Endodermal cell (in vitro differentiated cells): ENCODE data around the gene ZBTB7C. TPM values are rescaled to one million over a fixed set of nuclear protein-coding genes. Genes with fewer than 3 reads are reported as not detected.

Experiments
- DNase-seq: peaks from one replicate; pipeline ENCODE4 v3.0.0-alpha.2; 2017
- H3K27ac ChIP-seq: 2 replicates; pipeline ENCODE4 v1.5.1; 2013; ENCODE audit warnings: mild to moderate bottlenecking, low read depth, low read length, moderate library complexity
- H3K27me3 ChIP-seq: 2 replicates; pipeline ENCODE4 v1.6.1; 2013; ENCODE audit warnings: mild to moderate bottlenecking, low read length, moderate library complexity; ENCODE audit not compliant: insufficient read depth, control insufficient read depth, poor library complexity, severe bottlenecking
- H3K36me3 ChIP-seq: 2 replicates; pipeline ENCODE4 v1.7.0; 2013; ENCODE audit warnings: mild to moderate bottlenecking, low read length, moderate library complexity; ENCODE audit not compliant: control insufficient read depth, insufficient read depth
- H3K4me1 ChIP-seq: one replicate; pipeline ENCODE4 v1.7.0; 2013; ENCODE audit warnings: low read length; ENCODE audit not compliant: control insufficient read depth, insufficient read depth
- H3K4me3 ChIP-seq: 2 replicates; pipeline ENCODE4 v1.5.1; 2013; ENCODE audit warnings: mild to moderate bottlenecking, low read length, moderate library complexity
- H3K9ac ChIP-seq: 2 replicates; pipeline ENCODE4 v1.6.1; 2013; ENCODE audit warnings: mild to moderate bottlenecking, low read length, moderate library complexity; ENCODE audit not compliant: poor library complexity, severe bottlenecking; ENCODE audit errors: extremely low read depth
- H3K9me3 ChIP-seq: 2 replicates; pipeline ENCODE4 v1.6.1; 2013; ENCODE audit warnings: mild to moderate bottlenecking, low read length, moderate library complexity; ENCODE audit not compliant: control insufficient read depth
- H3K27ac Mint-ChIP-seq: 2 replicates; pipeline ENCODE4 v1.8.0; 2020; ENCODE audit warnings: mixed read lengths
- H3K27me3 Mint-ChIP-seq: 2 replicates; pipeline ENCODE4 v1.8.0; 2021; ENCODE audit warnings: mild to moderate bottlenecking, mixed read lengths; ENCODE audit not compliant: insufficient read depth
- H3K36me3 Mint-ChIP-seq: 2 replicates; pipeline ENCODE4 v1.8.0; 2020; ENCODE audit warnings: low read depth, mixed read lengths
- H3K4me1 Mint-ChIP-seq: 2 replicates; pipeline ENCODE4 v1.8.0; 2020; ENCODE audit warnings: mixed read lengths
- H3K4me3 Mint-ChIP-seq: 2 replicates; pipeline ENCODE4 v1.8.0; 2020; ENCODE audit warnings: mild to moderate bottlenecking, moderate library complexity, mixed read lengths
- H3K9me3 Mint-ChIP-seq: 2 replicates; pipeline ENCODE4 v1.8.0; 2020; ENCODE audit warnings: mild to moderate bottlenecking, mixed read lengths
- CTCF ChIP-seq: fragments of 200-600 bp; sonication (generic); conservative IDR thresholded peaks from 2 replicates; pipeline ENCODE4 v1.5.0; 2021; ENCODE audit warnings: antibody characterized with exemption, mild to moderate bottlenecking
- WGBS, 2 experiments: methylation state at CpG; one replicate each; pipeline versions ENCODE4 v1.1.5 to v1.1.7; 2013; ENCODE audit warnings: missing lambda C conversion rate in 2 of 2, mixed read lengths in 1 of 2; ENCODE audit not compliant: insufficient coverage in 1 of 2, insufficient read length in 1 of 2; 5-methylcytosine and 5-hydroxymethylcytosine counted together
- total RNA-seq, 2 donors: library from RNA; stranded (reverse); fragmentation: NEBNext Ultra II Directional in 1 of 2; extraction: Animal tissue kit (Norgen Biotek cat#: 25700) in 1 of 2; gene quantifications; 2 replicates in 1 of 2; 3 replicates in 1 of 2; pipeline ENCODE4 v1.2.1, GENCODE V29; 2021

The ZBTB7C gene
- total RNA-seq, 2 donors from 2014 or later, result 0.31 to 0.62 TPM

GRCh38 chr18:48445540-48445939 lies 36.4 kb upstream of the ZBTB7C start:
- TF ChIP-seq CTCF, result peak; percentile 95
- no peaks in the 10 kb centered on the region for H3K36me3 ChIP-seq
- H3K27ac Mint-ChIP-seq, result no peak overlapping the region
- H3K36me3 Mint-ChIP-seq, result no peaks in the 10 kb centered on the region
- no peaks in the 10 kb centered on the region for H3K4me1 ChIP-seq
- peak; percentile 96 for DNase-seq
- no peak overlapping the region for H3K9ac ChIP-seq
- no peak overlapping the region for H3K4me3 Mint-ChIP-seq
- H3K9me3 ChIP-seq, result no peaks in the 10 kb centered on the region
- no peaks in the 10 kb centered on the region for H3K9me3 Mint-ChIP-seq
- peaks cover 7% of the 10 kb centered on the region for H3K4me1 Mint-ChIP-seq
- 80 to 82% methylated on average over 2 to 3 of the region's 3 CpGs for WGBS, 2 experiments
- H3K27ac ChIP-seq, result no peak overlapping the region
- peaks cover 9% of the 10 kb centered on the region for H3K27me3 ChIP-seq
- peaks cover 18% of the 10 kb centered on the region for H3K27me3 Mint-ChIP-seq
- no peak overlapping the region for H3K4me3 ChIP-seq

- H3K4me3 ChIP-seq, result no peak overlapping the region
- 80 to 90% methylated on average over 2 of the region's 2 CpGs for WGBS, 2 experiments
- Mint-ChIP-seq H3K36me3 (no peaks in the 10 kb centered on the region), H3K27ac (no peak overlapping the region), H3K4me1 (peaks cover 2% of the 10 kb centered on the region), H3K4me3 (no peak overlapping the region), H3K9me3 (no peaks in the 10 kb centered on the region), H3K27me3 (peaks cover 18% of the 10 kb centered on the region)
- no peaks in the 10 kb centered on the region for H3K9me3 ChIP-seq
- no peaks in the 10 kb centered on the region for H3K4me1 ChIP-seq
- DNase-seq, result no peak
- no peak for TF ChIP-seq CTCF
- H3K9ac ChIP-seq, result no peak overlapping the region
- H3K27me3 ChIP-seq, result peaks cover 21% of the 10 kb centered on the region
- no peaks in the 10 kb centered on the region for H3K36me3 ChIP-seq
- H3K27ac ChIP-seq, result no peak overlapping the region
Observed at GRCh38 chr18:48442761-48443160, 33.6 kb upstream of the ZBTB7C start.

- Histone ChIP-seq H3K27ac (no peak overlapping the region), H3K36me3 (no peaks in the 10 kb centered on the region), H3K27me3 (peaks cover 21% of the 10 kb centered on the region), H3K9ac (no peak overlapping the region), H3K4me1 (no peaks in the 10 kb centered on the region), H3K4me3 (no peak overlapping the region), H3K9me3 (no peaks in the 10 kb centered on the region)
- Mint-ChIP-seq H3K27ac (no peak overlapping the region), H3K27me3 (peaks cover 21% of the 10 kb centered on the region), H3K4me3 (no peak overlapping the region), H3K36me3 (no peaks in the 10 kb centered on the region), H3K4me1 (peaks cover 2% of the 10 kb centered on the region), H3K9me3 (no peaks in the 10 kb centered on the region)
- DNase-seq, result no peak
- WGBS, 2 experiments, result 89 to 90% methylated on average over 11 to 16 of the region's 16 CpGs
- TF ChIP-seq CTCF, result no peak
Observed at GRCh38 chr18:48441405-48441881, 32.3 kb upstream of the ZBTB7C start.
